Stimulated activated naive CD8-positive, alpha-beta T cell treated with anti-CD3 and anti-CD28 coated beads, Interleukin-15, Interleukin-2, amounts not matched to agents 100 ng/mL and 50 ng/mL, for 24 hours (primary cell): ENCODE measurements around the gene MTFR1L.

Source experiments
- H3K27ac Mint-ChIP-seq: one replicate; pipeline ENCODE4 v1.8.0; 2021; ENCODE audit warnings: mild to moderate bottlenecking, mixed read lengths
- H3K27me3 Mint-ChIP-seq: one replicate; pipeline ENCODE4 v1.8.0; 2021; ENCODE audit warnings: mixed read lengths
- H3K36me3 Mint-ChIP-seq: one replicate; pipeline ENCODE4 v1.8.0; 2021; ENCODE audit warnings: low read depth, mixed read lengths
- H3K4me1 Mint-ChIP-seq: one replicate; pipeline ENCODE4 v1.8.0; 2021; ENCODE audit warnings: low read depth, mixed read lengths
- H3K4me3 Mint-ChIP-seq: one replicate; pipeline ENCODE4 v1.8.0; 2021; ENCODE audit warnings: mild to moderate bottlenecking, mixed read lengths
- H3K9me3 Mint-ChIP-seq: one replicate; pipeline ENCODE4 v1.8.0; 2021; ENCODE audit warnings: mixed read lengths

MTFR1L gene

DNA sequence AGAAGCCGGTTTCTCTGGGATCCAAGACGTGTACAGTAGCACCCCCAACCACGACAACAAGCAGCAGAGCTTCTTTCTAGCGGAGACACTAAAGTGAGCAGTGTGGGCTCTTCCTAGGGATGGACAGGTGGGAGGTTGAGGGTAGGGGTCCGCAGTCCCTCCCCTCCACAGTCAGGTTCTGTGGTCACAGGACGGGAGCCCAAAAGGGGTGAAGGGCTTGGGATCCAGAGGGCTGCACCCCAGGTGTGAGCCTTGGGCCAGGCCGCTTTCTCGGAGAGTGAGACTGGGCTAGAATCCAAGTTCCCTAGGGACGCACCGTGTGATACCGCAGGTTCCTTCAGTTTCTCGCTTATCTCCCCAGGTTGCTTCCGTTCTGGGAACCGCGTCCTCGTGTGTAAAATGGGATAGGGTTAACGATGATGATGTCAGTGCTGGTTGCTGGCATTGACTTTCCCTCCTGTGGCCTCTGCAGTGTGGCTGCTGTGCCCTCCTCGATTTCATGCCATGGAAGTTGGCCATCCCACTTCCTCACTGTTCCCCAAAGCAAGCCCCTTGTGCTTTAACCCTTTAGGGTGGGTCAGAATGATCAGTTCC, 37.0 kb upstream of the MTFR1L start:
- no peaks in the 10 kb centered on the region for H3K4me1 Mint-ChIP-seq
- H3K36me3 Mint-ChIP-seq, result no peaks in the 10 kb centered on the region
- no peaks in the 10 kb centered on the region for H3K27me3 Mint-ChIP-seq
- H3K27ac Mint-ChIP-seq, result no peak overlapping the region
- no peak overlapping the region for H3K4me3 Mint-ChIP-seq
- no peaks in the 10 kb centered on the region for H3K9me3 Mint-ChIP-seq

GRCh38 chr1:25784575-25785051, 35.1 kb upstream of the MTFR1L start:
- no peaks in the 10 kb centered on the region for H3K36me3 Mint-ChIP-seq
- no peaks in the 10 kb centered on the region for H3K9me3 Mint-ChIP-seq
- H3K27me3 Mint-ChIP-seq, result no peaks in the 10 kb centered on the region
- H3K4me1 Mint-ChIP-seq, result no peaks in the 10 kb centered on the region
- H3K27ac Mint-ChIP-seq, result no peak overlapping the region
- H3K4me3 Mint-ChIP-seq, result no peak overlapping the region

GRCh38 chr1:25785333-25786067, 34.3 kb upstream of the MTFR1L start:
- no peaks in the 10 kb centered on the region for H3K9me3 Mint-ChIP-seq

DNA sequence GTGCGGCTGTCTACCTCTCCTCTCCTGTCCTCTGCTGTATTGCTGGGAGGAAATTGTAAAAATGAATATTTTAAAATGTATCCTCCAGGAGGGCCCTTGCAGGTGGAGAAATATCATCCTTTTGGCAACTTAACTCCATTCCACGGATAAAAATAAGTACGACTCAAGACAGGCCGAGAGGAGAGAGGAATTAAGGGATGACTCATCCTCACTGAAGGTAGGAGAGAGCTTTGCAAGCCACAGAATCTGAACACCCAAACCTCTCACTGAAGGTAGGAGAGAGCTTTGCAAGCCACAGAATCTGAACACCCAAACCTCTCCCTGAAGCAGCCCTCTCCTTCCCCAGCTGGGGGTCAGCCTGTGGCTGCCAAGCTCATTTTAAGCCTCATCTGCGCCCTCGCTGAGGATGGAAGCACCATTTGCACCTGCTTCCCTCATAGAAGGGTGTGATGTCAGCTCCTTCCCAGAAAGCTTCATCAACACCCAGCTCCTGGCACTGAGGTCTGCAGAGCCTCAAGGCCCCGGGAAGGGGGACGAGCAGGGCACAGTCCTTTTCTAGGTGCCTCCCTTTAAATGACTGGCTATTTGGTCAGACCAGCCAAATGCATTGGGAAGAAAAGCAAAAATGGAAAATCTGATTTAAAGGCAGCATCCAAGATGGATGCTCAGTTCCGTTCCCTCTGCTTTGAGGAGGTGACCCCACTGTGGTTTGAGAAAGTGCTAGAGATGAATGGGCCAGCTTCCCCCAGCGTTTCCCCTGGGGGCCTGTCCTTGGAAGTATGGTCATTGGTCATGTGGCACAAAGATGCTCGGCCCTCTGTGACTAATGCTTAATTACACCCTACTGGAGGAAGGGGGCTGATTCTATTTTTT, 32.6 kb upstream of the MTFR1L start:
- Mint-ChIP-seq H3K4me3 (no peak overlapping the region), H3K27ac (peak overlapping the region; percentile 17), H3K27me3 (no peaks in the 10 kb centered on the region), H3K4me1 (no peaks in the 10 kb centered on the region), H3K36me3 (no peaks in the 10 kb centered on the region), H3K9me3 (no peaks in the 10 kb centered on the region)

More at GRCh38 chr1:25785333-25786067, 34.3 kb upstream of the MTFR1L start:
- H3K36me3 Mint-ChIP-seq, result no peaks in the 10 kb centered on the region
- H3K27ac Mint-ChIP-seq, result no peak overlapping the region
- no peak overlapping the region for H3K4me3 Mint-ChIP-seq
- H3K27me3 Mint-ChIP-seq, result no peaks in the 10 kb centered on the region
- H3K4me1 Mint-ChIP-seq, result no peaks in the 10 kb centered on the region

DNA sequence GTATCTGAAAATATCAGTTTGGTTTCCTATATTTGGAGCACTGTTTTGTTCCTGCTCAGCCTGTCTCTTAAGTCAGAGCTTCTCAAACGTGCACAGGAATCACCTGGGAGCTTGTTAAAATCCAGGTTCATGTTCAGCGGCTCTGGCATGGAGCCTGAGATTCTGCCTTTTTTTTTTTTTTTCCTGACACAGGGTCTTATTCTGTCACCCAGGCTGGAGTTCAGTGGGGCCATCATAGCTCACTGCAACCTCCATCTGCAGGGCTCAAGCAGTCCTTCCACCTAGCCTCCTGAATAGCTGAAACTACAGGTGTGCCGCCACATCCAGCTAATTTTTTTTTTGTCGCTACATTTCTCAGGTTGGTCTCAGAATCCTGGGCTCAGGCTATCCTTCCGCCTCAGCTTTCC, 32.0 kb upstream of the MTFR1L start:
- no peaks in the 10 kb centered on the region for H3K27me3 Mint-ChIP-seq
- no peak overlapping the region for H3K27ac Mint-ChIP-seq

DNA sequence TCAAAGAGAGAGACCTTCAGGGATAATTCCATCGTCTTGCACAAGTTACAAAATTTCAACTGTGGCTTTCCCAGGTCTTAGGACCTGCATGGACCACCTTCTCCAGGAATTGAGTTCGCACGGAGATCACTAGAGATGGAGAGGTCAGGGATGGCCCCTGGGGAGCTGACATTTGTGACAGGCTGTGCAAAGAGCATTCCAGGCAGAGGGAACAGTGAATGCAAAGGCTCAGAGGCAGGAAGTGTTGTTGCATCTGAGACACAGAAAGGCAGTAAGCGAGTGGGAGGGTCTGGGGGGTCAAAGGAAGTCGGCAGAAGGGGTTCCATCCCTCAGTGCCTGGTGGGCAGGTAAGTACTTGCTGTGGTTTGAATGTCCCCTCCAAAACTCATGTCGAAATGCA, 29.3 kb upstream of the MTFR1L start:
- Mint-ChIP-seq H3K27ac (no peak overlapping the region), H3K9me3 (no peaks in the 10 kb centered on the region), H3K27me3 (no peaks in the 10 kb centered on the region), H3K4me1 (peaks cover 6% of the 10 kb centered on the region), H3K36me3 (no peaks in the 10 kb centered on the region), H3K4me3 (no peak overlapping the region)

More for the DNA sequence above, 32.0 kb upstream of the MTFR1L start:
- Mint-ChIP-seq H3K4me3 (no peak overlapping the region), H3K9me3 (no peaks in the 10 kb centered on the region), H3K36me3 (no peaks in the 10 kb centered on the region), H3K4me1 (no peaks in the 10 kb centered on the region)

DNA sequence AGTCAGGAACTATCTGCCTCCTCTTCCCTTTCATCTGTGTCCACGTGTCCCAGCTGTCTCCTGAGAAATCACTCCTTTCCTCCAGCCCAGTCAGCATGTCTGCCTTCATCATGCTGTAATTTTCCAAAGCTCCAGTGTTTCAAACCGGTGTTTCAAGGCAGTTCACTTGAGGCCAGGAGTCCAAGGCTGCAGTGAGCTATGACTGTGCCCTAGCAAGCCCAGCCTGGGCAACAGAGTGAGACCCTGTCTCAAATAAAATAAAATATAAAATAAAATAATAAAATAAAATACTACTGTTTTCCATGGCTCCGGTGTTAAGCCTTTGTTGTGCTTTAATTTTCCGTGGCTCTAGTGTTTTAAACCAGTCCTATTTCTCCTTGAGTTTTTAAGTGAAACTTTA, 27.6 kb upstream of the MTFR1L start:
- Mint-ChIP-seq H3K36me3 (no peaks in the 10 kb centered on the region), H3K27ac (no peak overlapping the region), H3K9me3 (no peaks in the 10 kb centered on the region), H3K4me3 (no peak overlapping the region), H3K4me1 (peaks cover 23% of the 10 kb centered on the region), H3K27me3 (no peaks in the 10 kb centered on the region)

GRCh38 chr1:25793585-25794170, 26.1 kb upstream of the MTFR1L start:
- no peak overlapping the region for H3K4me3 Mint-ChIP-seq
- no peaks in the 10 kb centered on the region for H3K27me3 Mint-ChIP-seq
- H3K36me3 Mint-ChIP-seq, result no peaks in the 10 kb centered on the region
- H3K9me3 Mint-ChIP-seq, result no peaks in the 10 kb centered on the region
- peaks cover 37% of the 10 kb centered on the region for H3K4me1 Mint-ChIP-seq
- no peak overlapping the region for H3K27ac Mint-ChIP-seq

DNA sequence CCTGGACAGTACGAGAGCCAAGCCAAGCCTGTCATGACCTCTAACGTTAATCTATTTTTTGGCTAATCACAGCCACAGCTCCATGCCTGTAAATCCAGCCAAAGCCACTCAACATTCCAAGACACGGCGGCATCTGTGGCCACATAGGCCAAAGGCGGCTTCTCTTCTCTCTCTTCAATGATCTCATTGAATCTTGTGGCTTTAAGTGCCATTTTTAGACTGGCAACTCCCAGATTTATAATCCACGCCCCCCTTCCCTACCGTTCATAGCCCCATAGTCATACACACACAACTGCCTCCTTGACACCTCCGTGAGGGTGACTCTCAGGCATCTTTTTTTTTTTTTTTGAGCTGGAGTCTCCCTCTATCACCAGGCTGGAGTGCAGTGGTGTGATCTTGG, 25.4 kb upstream of the MTFR1L start:
- no peaks in the 10 kb centered on the region for H3K27me3 Mint-ChIP-seq
- peaks cover 39% of the 10 kb centered on the region for H3K4me1 Mint-ChIP-seq
- H3K36me3 Mint-ChIP-seq, result no peaks in the 10 kb centered on the region
- H3K4me3 Mint-ChIP-seq, result no peak overlapping the region
- no peaks in the 10 kb centered on the region for H3K9me3 Mint-ChIP-seq
- no peak overlapping the region for H3K27ac Mint-ChIP-seq

GRCh38 chr1:25795211-25795610, 24.5 kb upstream of the MTFR1L start:
- no peaks in the 10 kb centered on the region for H3K36me3 Mint-ChIP-seq
- H3K27me3 Mint-ChIP-seq, result no peaks in the 10 kb centered on the region
- no peaks in the 10 kb centered on the region for H3K9me3 Mint-ChIP-seq
- no peak overlapping the region for H3K27ac Mint-ChIP-seq
- no peak overlapping the region for H3K4me3 Mint-ChIP-seq
- H3K4me1 Mint-ChIP-seq, result peaks cover 43% of the 10 kb centered on the region

GRCh38 chr1:25795946-25796810, 23.6 kb upstream of the MTFR1L start:
- H3K4me3 Mint-ChIP-seq, result peak overlapping the region; percentile 15
- H3K4me1 Mint-ChIP-seq, result peaks cover 50% of the 10 kb centered on the region
- no peaks in the 10 kb centered on the region for H3K36me3 Mint-ChIP-seq
- no peaks in the 10 kb centered on the region for H3K27me3 Mint-ChIP-seq
- H3K27ac Mint-ChIP-seq, result peak overlapping the region; percentile 26
- H3K9me3 Mint-ChIP-seq, result no peaks in the 10 kb centered on the region

DNA sequence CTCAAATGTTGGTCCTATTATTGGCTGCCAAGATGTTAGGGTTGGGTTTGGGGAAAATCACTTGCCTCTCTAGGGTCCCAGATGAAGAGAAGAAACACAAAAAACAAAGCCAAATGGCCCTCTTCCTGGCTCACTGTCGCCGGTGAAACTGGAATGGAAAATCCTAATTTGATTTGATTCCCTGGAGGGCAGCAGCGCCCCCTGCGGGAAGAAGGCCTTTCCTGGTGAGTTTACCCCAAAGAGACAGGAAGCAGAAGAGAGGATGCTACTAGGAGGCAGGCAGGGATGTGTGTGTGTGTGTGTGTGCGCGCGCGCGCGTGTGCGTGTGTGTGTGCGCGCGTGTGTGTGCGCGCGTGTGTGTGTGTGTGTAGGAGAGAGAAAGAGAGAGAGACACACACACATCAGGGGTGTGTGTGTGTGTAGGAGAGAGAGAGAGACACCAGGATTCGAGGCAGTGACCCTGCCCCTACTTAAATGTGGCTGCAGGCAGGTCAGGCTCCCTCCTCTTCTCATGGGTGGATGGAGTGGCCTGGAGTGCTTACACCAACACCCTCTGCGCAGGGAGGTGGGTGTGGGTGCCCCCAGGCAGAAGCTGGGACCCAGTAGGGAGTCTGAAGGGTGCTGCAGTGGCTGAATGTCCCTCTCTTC, 22.8 kb upstream of the MTFR1L start:
- peaks cover 53% of the 10 kb centered on the region for H3K4me1 Mint-ChIP-seq

DNA sequence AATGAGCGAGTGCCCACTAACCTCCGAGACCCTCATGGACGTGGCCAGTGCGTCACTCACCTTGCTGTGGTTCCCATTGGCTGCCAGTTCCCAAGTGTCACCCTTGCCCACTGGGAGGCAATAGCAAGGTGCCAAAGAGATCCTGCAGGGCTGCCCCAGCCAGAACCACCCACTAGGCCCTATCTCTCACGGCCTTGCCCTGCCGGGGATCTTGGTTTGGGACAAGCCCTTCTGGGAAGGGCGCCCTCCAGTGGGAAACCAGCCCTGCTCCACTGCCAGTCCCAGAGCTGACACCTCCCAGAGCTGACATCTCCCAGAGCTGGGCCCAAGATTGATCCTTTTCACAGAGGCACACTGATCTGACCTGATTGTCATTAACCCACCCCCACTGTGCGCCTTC, 21.8 kb upstream of the MTFR1L start:
- H3K36me3 Mint-ChIP-seq, result no peaks in the 10 kb centered on the region
- no peaks in the 10 kb centered on the region for H3K9me3 Mint-ChIP-seq
- peaks cover 61% of the 10 kb centered on the region for H3K4me1 Mint-ChIP-seq
- no peak overlapping the region for H3K4me3 Mint-ChIP-seq
- no peak overlapping the region for H3K27ac Mint-ChIP-seq
- no peaks in the 10 kb centered on the region for H3K27me3 Mint-ChIP-seq

More for the DNA sequence above, 22.8 kb upstream of the MTFR1L start:
- Mint-ChIP-seq H3K27me3 (no peaks in the 10 kb centered on the region), H3K4me3 (peak overlapping the region; percentile 15), H3K36me3 (no peaks in the 10 kb centered on the region), H3K9me3 (no peaks in the 10 kb centered on the region), H3K27ac (no peak overlapping the region)
